GM23338 (cell line): ENCODE data around the gene UBXN4.

Experiments used
- CREB1 ChIP-seq: fragments of 250-450 bp; sonication (Bioruptor Pico); IDR thresholded peaks from 2 replicates; pipeline ENCODE4 v1.5.0; 2020; ENCODE audit warnings: low read depth, mild to moderate bottlenecking, moderate library complexity
- EZH2 ChIP-seq: fragments of 200-600 bp; sonication (generic); IDR thresholded peaks from one replicate; pipeline ENCODE4 v1.8.0; 2017; ENCODE audit warnings: antibody characterized with exemption, mild to moderate bottlenecking, low read depth; ENCODE audit not compliant: unreplicated experiment
- EZH2phosphoT487 ChIP-seq: fragments of 200-600 bp; sonication (generic); IDR thresholded peaks from one replicate; pipeline ENCODE4 v1.8.1; 2018; ENCODE audit warnings: antibody characterized with exemption; ENCODE audit not compliant: unreplicated experiment
- JUNB ChIP-seq: IDR thresholded peaks from one replicate; pipeline ENCODE4 v1.6.1; 2016; ENCODE audit warnings: antibody characterized with exemption; ENCODE audit not compliant: unreplicated experiment
- NANOG ChIP-seq: IDR thresholded peaks from 2 replicates; pipeline ENCODE4 v1.6.1; 2016; ENCODE audit warnings: antibody characterized with exemption, borderline replicate concordance
- POLR2AphosphoS5 ChIP-seq: IDR thresholded peaks from 2 replicates; pipeline ENCODE4 v1.6.1; 2016; ENCODE audit warnings: antibody characterized with exemption, low read depth
- STAT1 ChIP-seq: IDR thresholded peaks from one replicate; pipeline ENCODE4 v1.6.1; 2016; ENCODE audit warnings: antibody characterized with exemption; ENCODE audit not compliant: unreplicated experiment
- ZNF114 ChIP-seq: fragments of 250-450 bp; sonication (Bioruptor Pico); IDR thresholded peaks from 2 replicates; pipeline ENCODE4 v1.5.0; 2020; ENCODE audit warnings: mild to moderate bottlenecking, moderate library complexity
- TF ChIP-seq, protein P1 (sequence below), 2 experiments: fragments of 200-600 bp in 1 of 2; sonication (generic) in 1 of 2; conservative IDR thresholded peaks; 2 replicates each; pipeline versions ENCODE4 v1.5.1 to v1.6.1; 2016 to 2017; ENCODE audit warnings: antibody characterized with exemption in 2 of 2, low read depth in 2 of 2, mild to moderate bottlenecking in 2 of 2, moderate library complexity in 1 of 2
- TF ChIP-seq, protein P2 (sequence below): IDR thresholded peaks from one replicate; pipeline ENCODE4 v1.6.1; 2018; ENCODE audit warnings: antibody characterized with exemption; ENCODE audit not compliant: unreplicated experiment
- TF ChIP-seq, protein P3 (sequence below): IDR thresholded peaks from 2 replicates; pipeline ENCODE4 v1.6.1; 2016; ENCODE audit warnings: antibody characterized with exemption

DNA sequence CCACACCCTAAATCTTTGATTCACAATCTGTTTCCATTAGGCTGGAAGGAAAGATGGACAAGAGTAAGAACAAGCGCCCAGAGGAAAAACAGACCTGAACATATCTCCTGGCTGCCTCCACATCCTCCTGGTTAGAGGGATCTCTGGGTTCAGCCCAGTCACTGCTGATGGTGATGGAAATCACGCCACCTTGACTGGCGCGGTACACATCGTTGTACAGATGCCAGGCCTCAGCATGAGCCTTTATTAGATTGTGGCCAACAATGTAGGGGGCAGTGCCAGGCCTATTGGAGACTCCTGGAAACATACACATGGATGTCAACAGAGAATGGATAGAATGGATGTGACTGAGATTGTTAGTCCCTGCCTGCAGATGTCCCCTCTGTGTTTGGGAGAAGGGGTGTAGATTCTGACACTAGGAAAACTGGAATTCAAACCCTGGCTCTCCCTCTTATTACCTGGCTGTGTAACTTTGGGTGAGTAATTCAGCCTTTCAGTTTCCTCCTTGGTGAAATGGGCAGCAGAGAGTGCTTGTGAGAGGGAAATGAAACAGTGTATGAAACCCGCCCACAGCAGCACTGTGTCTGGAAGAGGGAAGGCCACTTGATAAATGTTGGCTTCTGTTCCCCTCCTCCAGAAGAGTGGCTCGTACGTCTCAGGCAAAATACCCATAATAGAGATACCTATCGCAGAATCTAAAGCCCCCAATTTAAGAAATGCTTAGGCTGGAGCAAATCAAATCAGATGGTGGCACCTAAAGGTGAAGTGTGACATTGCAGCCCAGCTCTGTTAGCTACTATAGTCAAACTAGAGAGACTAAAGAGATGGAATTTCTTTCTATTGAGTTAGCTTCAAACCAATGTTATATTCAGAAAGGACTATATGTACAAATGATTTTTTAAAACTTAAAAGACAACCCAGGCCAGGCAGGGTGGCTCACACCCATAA is 59.1 kb downstream of the UBXN4 start:
- no peak for TF ChIP-seq POLR2AphosphoS5
- TF ChIP-seq, protein P1, sequence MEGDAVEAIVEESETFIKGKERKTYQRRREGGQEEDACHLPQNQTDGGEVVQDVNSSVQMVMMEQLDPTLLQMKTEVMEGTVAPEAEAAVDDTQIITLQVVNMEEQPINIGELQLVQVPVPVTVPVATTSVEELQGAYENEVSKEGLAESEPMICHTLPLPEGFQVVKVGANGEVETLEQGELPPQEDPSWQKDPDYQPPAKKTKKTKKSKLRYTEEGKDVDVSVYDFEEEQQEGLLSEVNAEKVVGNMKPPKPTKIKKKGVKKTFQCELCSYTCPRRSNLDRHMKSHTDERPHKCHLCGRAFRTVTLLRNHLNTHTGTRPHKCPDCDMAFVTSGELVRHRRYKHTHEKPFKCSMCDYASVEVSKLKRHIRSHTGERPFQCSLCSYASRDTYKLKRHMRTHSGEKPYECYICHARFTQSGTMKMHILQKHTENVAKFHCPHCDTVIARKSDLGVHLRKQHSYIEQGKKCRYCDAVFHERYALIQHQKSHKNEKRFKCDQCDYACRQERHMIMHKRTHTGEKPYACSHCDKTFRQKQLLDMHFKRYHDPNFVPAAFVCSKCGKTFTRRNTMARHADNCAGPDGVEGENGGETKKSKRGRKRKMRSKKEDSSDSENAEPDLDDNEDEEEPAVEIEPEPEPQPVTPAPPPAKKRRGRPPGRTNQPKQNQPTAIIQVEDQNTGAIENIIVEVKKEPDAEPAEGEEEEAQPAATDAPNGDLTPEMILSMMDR (conservative IDR thresholded peaks at IDR 0.05; ENCODE audit: low read depth in 2 of 2): peak in 1 of 2 experiments; percentile 32; a peak in 2 of 4 replicates
- no peak for TF ChIP-seq EZH2phosphoT487
- no peak for TF ChIP-seq STAT1
- TF ChIP-seq, protein P2, sequence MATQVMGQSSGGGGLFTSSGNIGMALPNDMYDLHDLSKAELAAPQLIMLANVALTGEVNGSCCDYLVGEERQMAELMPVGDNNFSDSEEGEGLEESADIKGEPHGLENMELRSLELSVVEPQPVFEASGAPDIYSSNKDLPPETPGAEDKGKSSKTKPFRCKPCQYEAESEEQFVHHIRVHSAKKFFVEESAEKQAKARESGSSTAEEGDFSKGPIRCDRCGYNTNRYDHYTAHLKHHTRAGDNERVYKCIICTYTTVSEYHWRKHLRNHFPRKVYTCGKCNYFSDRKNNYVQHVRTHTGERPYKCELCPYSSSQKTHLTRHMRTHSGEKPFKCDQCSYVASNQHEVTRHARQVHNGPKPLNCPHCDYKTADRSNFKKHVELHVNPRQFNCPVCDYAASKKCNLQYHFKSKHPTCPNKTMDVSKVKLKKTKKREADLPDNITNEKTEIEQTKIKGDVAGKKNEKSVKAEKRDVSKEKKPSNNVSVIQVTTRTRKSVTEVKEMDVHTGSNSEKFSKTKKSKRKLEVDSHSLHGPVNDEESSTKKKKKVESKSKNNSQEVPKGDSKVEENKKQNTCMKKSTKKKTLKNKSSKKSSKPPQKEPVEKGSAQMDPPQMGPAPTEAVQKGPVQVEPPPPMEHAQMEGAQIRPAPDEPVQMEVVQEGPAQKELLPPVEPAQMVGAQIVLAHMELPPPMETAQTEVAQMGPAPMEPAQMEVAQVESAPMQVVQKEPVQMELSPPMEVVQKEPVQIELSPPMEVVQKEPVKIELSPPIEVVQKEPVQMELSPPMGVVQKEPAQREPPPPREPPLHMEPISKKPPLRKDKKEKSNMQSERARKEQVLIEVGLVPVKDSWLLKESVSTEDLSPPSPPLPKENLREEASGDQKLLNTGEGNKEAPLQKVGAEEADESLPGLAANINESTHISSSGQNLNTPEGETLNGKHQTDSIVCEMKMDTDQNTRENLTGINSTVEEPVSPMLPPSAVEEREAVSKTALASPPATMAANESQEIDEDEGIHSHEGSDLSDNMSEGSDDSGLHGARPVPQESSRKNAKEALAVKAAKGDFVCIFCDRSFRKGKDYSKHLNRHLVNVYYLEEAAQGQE: no peak
- no peak for TF ChIP-seq ZNF114 (CRISPR knock-in tag)
- TF ChIP-seq, protein P3, sequence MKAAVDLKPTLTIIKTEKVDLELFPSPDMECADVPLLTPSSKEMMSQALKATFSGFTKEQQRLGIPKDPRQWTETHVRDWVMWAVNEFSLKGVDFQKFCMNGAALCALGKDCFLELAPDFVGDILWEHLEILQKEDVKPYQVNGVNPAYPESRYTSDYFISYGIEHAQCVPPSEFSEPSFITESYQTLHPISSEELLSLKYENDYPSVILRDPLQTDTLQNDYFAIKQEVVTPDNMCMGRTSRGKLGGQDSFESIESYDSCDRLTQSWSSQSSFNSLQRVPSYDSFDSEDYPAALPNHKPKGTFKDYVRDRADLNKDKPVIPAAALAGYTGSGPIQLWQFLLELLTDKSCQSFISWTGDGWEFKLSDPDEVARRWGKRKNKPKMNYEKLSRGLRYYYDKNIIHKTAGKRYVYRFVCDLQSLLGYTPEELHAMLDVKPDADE: no peak
- TF ChIP-seq NANOG: no peak
- no peak for TF ChIP-seq CREB1 (CRISPR knock-in tag)
- TF ChIP-seq EZH2: no peak
- TF ChIP-seq JUNB: no peak
